ENCODE measurements around the gene INO80B. TPM values are rescaled to one million over a fixed set of nuclear protein-coding genes. Genes with fewer than 3 reads are reported as not detected.

Gene INO80B
- total RNA-seq, 1 donor from 2014 or later = 26.6 TPM

DNA sequence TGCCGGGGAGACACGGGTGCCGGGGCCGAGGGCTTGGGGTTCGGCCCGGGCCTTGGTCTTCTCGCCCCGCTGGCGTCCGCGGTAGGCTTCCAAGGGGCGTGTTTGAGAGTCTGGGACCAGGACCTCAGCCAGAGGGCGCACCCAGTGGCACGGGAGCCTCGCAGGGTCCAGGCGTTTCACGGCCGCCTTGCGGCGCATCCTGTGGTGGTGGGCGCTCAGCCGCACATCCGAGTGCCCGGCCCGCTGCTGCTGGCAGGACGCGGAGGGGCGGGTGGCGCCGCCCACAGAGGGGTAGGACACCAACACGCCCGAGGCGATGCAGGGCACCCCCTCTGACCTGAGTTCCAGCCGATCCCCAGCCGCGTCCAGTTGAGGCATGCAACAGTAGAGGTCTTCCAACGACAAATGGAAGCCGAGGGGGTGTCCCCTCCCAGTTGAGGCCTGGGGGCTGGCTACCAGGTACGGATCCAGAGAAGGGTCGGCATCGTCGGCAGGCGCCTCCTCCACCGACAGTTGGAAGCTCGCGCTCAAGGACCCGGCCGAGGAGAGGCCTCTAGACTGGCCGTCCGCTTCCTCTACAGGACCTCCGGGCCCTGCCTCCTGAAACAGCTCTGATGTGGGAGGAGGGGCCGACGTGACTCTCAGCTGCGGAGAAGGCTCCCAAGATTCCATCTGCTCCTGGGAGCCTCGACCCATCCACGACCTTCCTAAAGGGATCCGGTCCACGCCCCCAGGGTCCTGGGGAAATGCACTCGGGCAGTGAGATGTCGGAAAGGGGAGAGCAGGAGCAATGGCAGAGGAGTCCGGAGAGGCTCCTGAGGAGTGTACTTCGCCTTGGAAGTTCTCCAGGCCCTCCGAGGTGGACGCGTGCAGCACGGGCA is 39.8 kb upstream of the INO80B start:
- Histone ChIP-seq H3K27me3 (ENCODE audit: control insufficient read depth, insufficient read depth, low read length) (no peaks in the 10 kb centered on the region), H3K4me3 (ENCODE audit: low read depth, low read length) (peak overlapping the region; percentile 26), H3K36me3 (ENCODE audit: control insufficient read depth, insufficient read depth, low read length) (no peaks in the 10 kb centered on the region)
- DNase-seq (ENCODE audit: low read depth) = no peak
- TF ChIP-seq, protein P1, sequence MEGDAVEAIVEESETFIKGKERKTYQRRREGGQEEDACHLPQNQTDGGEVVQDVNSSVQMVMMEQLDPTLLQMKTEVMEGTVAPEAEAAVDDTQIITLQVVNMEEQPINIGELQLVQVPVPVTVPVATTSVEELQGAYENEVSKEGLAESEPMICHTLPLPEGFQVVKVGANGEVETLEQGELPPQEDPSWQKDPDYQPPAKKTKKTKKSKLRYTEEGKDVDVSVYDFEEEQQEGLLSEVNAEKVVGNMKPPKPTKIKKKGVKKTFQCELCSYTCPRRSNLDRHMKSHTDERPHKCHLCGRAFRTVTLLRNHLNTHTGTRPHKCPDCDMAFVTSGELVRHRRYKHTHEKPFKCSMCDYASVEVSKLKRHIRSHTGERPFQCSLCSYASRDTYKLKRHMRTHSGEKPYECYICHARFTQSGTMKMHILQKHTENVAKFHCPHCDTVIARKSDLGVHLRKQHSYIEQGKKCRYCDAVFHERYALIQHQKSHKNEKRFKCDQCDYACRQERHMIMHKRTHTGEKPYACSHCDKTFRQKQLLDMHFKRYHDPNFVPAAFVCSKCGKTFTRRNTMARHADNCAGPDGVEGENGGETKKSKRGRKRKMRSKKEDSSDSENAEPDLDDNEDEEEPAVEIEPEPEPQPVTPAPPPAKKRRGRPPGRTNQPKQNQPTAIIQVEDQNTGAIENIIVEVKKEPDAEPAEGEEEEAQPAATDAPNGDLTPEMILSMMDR (IDR thresholded peaks at IDR 0.05; ENCODE audit: insufficient read depth, low read length, severe bottlenecking) = peak; percentile 50
- no peak for FAIRE-seq

DNA sequence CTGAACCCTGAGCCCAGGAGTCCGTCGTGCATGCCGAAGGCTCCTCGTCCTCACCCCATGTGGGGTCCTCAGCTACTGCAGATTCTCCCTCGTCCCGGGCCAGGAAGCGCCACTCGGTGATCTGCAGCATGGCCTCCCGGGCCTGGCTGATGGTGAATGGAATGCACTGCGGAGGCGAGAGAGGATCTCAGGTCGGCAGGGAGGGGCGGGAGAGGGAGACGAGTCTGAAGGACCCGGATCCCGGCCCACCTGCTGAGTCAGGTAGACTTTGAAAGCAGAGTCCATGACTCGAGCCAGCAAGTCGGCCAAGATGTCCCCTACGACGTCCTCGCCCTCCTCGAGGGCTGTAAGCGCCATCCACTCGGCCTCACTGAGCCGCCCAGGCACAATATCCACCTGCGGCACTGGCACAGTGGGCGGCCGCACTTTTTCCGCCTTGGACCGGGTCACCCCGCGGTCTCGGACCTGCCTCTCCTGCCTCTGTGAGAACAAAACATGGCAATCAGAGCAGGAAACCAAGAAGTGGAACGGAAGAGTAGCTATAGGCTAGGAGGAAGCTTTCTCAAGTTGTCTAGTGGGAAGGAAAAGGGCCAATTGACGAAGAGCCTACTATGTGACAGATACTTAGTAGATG is 39.0 kb upstream of the INO80B start:
- H3K4me3 ChIP-seq (ENCODE audit: low read depth, low read length) = peak overlapping the region; percentile 18
- DNase-seq (ENCODE audit: low read depth) = no peak
- TF ChIP-seq, protein P1 (IDR thresholded peaks at IDR 0.05; ENCODE audit: insufficient read depth, low read length, severe bottlenecking) = no peak

DNA sequence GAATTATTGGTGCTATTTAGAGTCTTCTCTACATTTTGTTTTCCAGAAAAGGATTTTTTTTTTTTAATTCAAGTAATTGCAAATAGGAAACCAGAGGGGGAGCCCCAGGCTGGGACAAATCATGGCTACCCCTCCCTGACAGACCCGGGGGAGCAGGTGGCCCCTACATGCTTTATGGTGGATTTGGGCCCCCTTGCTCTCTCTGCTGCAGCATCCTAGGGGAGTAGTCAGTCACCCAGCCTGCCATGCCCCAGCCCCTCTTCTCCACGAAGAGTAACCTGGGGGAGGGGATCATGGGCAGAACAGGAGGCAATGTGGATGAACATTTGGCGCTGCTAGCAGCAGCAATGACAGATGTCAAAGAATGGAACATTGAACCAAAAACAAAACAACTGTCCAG is 38.1 kb upstream of the INO80B start:
- FAIRE-seq = no peak
- no peaks in the 10 kb centered on the region for H3K36me3 ChIP-seq (ENCODE audit: control insufficient read depth, insufficient read depth, low read length)
- no peaks in the 10 kb centered on the region for H3K27me3 ChIP-seq (ENCODE audit: control insufficient read depth, insufficient read depth, low read length)
- TF ChIP-seq, protein P1 (IDR thresholded peaks at IDR 0.05; ENCODE audit: insufficient read depth, low read length, severe bottlenecking) = no peak
- no peak for DNase-seq (ENCODE audit: low read depth)
- no peak overlapping the region for H3K4me3 ChIP-seq (ENCODE audit: low read depth, low read length)

More for the DNA sequence above, 39.0 kb upstream of the INO80B start:
- Histone ChIP-seq H3K36me3 (ENCODE audit: control insufficient read depth, insufficient read depth, low read length) (no peaks in the 10 kb centered on the region), H3K27me3 (ENCODE audit: control insufficient read depth, insufficient read depth, low read length) (no peaks in the 10 kb centered on the region)
- no peak for FAIRE-seq

DNA sequence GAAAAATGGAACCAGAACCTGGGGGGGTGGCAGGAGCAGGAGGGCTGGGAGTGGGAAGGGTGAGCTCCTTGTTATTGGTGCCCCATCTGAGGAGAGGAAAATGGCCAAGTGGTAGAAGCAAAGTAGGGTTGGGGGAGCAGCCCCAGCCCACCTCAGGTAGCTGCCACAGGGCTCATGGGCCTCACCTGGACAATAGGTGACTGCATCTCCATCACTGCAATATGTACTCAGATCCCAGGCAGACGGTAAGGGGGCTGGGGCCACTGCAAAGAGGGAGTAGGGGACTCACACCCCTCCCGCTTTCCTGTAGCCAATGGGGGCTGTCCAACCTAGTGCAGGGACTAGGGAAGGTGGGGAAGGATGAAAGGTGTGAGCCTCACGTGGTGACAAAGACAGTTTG is 37.7 kb upstream of the INO80B start:
- TF ChIP-seq, protein P1 (IDR thresholded peaks at IDR 0.05; ENCODE audit: insufficient read depth, low read length, severe bottlenecking) = no peak
- FAIRE-seq (no peak), DNase-seq (ENCODE audit: low read depth) (no peak)
- Histone ChIP-seq H3K27me3 (ENCODE audit: control insufficient read depth, insufficient read depth, low read length) (no peaks in the 10 kb centered on the region), H3K4me3 (ENCODE audit: low read depth, low read length) (no peak overlapping the region), H3K36me3 (ENCODE audit: control insufficient read depth, insufficient read depth, low read length) (no peaks in the 10 kb centered on the region)

DNA sequence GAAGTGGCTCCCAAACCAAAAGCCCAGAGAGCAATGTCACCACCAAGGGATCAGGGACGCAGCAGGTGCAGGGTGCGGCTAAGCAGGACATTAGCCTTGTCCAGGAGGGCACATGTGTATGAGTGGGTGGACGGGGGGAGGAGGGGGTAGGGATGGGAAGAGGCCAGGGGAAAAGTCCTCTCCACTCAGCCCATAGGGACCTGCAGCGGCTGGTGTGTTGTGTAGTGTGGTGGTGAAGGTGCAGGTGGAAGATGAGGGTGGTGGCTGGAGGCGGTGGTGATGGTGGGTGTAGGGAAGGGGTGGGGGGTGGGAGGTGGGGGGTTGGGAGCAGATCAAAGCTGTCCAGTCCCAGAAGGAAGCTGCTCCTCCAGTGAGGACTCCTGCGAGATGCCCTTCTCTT is 37.1 kb upstream of the INO80B start:
- TF ChIP-seq, protein P1 (IDR thresholded peaks at IDR 0.05; ENCODE audit: insufficient read depth, low read length, severe bottlenecking) = no peak
- Histone ChIP-seq H3K4me3 (ENCODE audit: low read depth, low read length) (no peak overlapping the region), H3K27me3 (ENCODE audit: control insufficient read depth, insufficient read depth, low read length) (no peaks in the 10 kb centered on the region), H3K36me3 (ENCODE audit: control insufficient read depth, insufficient read depth, low read length) (no peaks in the 10 kb centered on the region)
- DNase-seq (ENCODE audit: low read depth) (no peak), FAIRE-seq (no peak)
